GM06990 (cell line): ENCODE data around the gene SF3A1.

ENCODE experiments used
- DNase-seq: peaks from one replicate; pipeline ENCODE4 v3.0.0-alpha.2; 2011; ENCODE audit not compliant: insufficient read length; ENCODE audit errors: extremely low read depth
- H3K27me3 ChIP-seq: replicated peaks from 2 replicates; pipeline ENCODE4 v1.6.0; 2011; ENCODE audit warnings: low read length; ENCODE audit not compliant: control insufficient read depth, insufficient read depth
- H3K36me3 ChIP-seq: 2 replicates; pipeline ENCODE4 v1.5.1; 2011; ENCODE audit warnings: low read length; ENCODE audit not compliant: control insufficient read depth, insufficient read depth
- H3K4me3 ChIP-seq: replicated peaks from 2 replicates; pipeline ENCODE4 v1.5.1; 2011; ENCODE audit warnings: low read depth, mild to moderate bottlenecking, control low read depth, low read length
- TF ChIP-seq, protein P1 (sequence below): IDR thresholded peaks from 2 replicates; pipeline ENCODE4 v1.5.1; 2011; ENCODE audit warnings: low read length, control low read depth, mild to moderate bottlenecking, inconsistent platforms; ENCODE audit not compliant: insufficient read depth, poor library complexity, severe bottlenecking

The SF3A1 gene

DNA sequence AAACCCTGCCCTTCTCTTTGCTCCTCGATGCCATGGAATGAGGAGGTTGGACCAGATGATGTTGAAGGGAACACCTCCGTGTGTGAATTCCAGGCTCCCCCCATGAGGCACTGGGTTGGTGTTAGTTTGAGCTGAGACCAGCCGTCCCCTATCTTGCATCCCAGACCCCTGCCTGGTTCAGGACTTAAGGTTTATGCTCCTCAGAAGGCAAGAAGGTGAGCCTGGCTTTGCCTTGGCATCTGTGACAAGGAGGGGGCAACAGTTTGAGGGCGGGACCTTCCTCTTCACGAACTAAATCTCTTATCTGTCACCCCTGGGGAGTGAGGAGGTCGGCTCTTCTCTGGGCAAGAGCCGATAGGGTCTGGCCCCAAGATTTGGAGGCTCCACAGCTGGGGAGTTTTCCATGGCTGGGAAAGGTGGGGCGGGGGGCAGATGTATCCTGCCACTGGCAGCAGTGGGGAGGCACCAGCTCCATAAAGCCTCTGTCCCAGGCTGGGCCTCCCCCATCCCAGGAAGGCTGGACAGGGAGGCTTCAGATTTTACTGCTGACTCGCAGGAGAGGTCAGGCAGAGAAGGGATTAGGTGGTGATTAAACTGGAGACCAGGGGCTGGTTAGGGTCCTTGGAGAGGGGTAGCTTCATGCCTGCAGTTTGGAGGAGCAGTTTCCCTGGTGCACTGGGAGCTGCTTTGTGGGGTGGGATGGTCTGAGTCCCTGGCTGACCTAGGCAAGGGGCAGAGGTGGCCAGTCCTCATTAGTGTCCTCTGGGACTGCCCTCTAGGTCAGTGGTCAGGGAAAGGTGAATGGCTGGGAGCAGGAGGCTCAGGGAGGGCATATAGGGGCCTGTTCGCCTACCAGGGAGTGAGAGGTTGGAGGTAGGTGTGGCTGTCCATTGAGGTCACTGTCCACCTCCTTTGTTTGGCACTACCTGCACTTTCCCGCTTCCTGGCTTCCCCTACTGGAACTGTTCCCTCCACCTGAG is 41.3 kb upstream of the SF3A1 start:
- TF ChIP-seq, protein P1, sequence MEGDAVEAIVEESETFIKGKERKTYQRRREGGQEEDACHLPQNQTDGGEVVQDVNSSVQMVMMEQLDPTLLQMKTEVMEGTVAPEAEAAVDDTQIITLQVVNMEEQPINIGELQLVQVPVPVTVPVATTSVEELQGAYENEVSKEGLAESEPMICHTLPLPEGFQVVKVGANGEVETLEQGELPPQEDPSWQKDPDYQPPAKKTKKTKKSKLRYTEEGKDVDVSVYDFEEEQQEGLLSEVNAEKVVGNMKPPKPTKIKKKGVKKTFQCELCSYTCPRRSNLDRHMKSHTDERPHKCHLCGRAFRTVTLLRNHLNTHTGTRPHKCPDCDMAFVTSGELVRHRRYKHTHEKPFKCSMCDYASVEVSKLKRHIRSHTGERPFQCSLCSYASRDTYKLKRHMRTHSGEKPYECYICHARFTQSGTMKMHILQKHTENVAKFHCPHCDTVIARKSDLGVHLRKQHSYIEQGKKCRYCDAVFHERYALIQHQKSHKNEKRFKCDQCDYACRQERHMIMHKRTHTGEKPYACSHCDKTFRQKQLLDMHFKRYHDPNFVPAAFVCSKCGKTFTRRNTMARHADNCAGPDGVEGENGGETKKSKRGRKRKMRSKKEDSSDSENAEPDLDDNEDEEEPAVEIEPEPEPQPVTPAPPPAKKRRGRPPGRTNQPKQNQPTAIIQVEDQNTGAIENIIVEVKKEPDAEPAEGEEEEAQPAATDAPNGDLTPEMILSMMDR, result no peak
- no peak for DNase-seq
- H3K27me3 ChIP-seq, result peaks cover 3% of the 10 kb centered on the region
- no peaks in the 10 kb centered on the region for H3K36me3 ChIP-seq
- peak overlapping the region; percentile 64; the same call in 1 of the 2 replicates for H3K4me3 ChIP-seq

DNA sequence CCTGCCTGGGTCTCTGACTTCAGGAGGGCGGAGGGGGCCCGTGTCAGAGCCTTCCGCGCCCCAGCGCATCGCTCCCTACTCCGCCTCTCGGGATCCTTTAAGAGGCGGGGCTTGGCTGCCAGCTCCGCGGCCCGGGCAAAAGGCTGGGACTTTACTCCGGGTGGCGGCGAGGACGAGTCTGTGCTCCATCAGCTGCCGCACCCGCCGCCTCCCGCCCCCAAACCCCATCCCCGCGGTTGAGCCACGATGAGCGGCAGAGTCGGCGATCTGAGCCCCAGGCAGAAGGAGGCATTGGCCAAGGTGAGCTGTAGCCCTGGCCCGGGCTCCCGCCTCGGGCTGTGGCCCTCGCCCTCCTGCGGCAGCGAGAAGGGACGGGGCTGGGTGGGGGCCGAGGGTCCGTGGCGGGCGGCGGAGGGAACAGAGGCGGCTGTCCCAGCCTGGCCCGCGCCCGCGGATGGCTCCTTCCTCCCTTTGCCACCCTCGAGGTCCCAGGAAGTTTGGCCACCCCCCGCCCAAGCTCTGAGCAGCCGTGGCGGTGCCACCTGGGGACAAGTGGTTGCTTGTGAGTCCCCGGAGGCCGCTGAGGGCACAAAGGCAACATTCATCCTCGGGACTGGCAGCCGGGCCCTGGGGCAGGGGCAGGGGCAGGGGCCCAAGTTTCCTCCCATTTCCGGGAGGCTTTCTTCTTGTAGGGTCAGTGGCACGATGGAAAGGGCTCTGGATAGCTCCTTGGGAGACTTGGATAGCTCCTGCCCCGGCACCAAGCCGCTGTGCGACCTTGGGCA is 40.4 kb upstream of the SF3A1 start, which contains the start of gene SEC14L2:
SEC14L2 (plus strand) TSS at position 148 of the 785 bp plus-strand sequence; CDS start at position 247, 99 bp downstream.
- DNase-seq, result no peak
- Histone ChIP-seq H3K4me3 (peak within 1 kb of the TSS; percentile 64), H3K36me3 (no peaks in the 10 kb centered on the region), H3K27me3 (peaks cover 3% of the 10 kb centered on the region)
- TF ChIP-seq, protein P1, result no peak

DNA sequence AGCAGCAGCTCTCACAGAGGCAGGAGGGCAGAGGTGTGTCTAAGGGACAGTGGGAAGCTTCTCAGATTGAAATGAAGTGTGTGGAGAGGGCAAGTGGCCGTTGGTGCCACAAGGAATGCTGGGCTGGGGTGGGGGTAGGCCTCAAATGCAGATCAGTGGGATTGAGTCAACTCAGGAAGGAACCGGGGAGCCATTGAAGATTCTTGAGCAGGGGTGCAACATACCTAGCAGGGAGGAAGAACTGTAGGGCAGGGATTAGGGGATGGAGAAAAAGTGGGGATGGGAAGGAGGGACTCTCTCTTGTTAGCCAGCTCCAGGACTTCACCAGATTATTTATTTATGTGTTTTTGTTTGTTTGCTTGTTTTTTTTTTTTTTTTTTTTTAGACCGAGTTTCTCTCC is 37.2 kb upstream of the SF3A1 start:
- no peaks in the 10 kb centered on the region for H3K36me3 ChIP-seq
- DNase-seq, result no peak
- no peak overlapping the region for H3K4me3 ChIP-seq
- TF ChIP-seq, protein P1, result no peak
- peaks cover 3% of the 10 kb centered on the region for H3K27me3 ChIP-seq

DNA sequence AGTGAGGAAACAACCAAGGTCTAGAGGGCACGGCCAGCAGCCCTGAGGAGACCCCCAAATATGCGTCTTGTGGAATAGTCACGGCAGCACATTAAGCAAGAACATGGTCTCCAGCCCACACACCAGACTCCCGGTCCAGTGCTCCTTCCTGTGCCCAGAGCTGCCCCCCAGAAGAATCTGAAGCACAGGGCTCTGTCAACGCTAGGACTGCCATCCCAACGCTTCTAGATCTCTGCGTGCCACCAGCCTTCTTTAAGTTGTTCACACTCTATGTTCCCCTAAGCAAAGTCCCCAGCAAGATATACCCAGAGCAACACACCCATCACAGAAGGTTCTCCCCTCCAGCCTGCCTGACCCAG is 36.6 kb upstream of the SF3A1 start:
- no peak for DNase-seq
- H3K4me3 ChIP-seq, result no peak overlapping the region
- H3K27me3 ChIP-seq, result peaks cover 2% of the 10 kb centered on the region
- no peaks in the 10 kb centered on the region for H3K36me3 ChIP-seq
- TF ChIP-seq, protein P1, result no peak

DNA sequence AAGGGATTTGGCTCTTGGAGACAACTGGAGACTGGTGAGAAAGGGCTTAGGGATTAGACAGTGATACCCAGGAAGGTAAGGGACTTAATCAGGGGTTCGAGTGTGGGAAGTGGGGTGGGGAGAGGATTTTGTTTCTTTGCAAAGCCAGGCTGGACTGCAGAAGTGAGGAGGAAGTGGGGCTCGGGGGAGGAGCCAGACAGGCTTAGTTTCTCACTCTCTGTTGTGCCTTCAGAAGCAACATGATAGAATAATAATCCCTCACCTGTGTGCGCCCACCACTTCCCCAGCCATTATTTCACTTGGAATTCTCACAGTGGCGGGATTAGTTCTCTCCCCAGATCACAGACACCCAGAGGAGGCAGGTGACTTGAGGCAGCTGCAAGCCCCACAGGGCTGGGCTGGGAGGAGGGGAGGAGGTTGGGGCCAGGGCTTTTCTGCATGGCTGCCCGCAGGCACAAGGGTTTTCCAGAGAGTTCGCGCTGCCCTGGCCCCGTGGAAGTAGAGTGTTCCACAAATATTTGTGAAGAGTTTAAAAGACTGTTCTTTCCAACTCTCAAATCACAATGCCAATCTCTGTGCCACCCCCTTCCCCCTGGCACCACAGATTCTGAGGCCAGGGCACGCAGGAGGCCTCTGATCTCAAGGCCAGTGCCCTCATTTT is 36.1 kb upstream of the SF3A1 start:
- no peak for DNase-seq
- Histone ChIP-seq H3K4me3 (no peak overlapping the region), H3K27me3 (no peaks in the 10 kb centered on the region; the same call in 1 of the 2 replicates), H3K36me3 (no peaks in the 10 kb centered on the region)
- TF ChIP-seq, protein P1, result no peak
